CD4-positive, alpha-beta T cell (primary cell): Measurements from ENCODE around the gene ZNF680. TPM values are rescaled to one million over a fixed set of nuclear protein-coding genes. Genes with fewer than 3 reads are reported as not detected.

Experiments
- ATAC-seq: fragments of 200-7000 bp; cut with Tn5 transposase; one replicate; pipeline ENCODE4 v1.10.0; 2022; ENCODE audit warnings: mild to moderate bottlenecking; ENCODE audit not compliant: poor library complexity
- CTCF ChIA-PET: fragments of 350-600 bp; sonication (Branson Sonifier 250); formaldehyde crosslinking; loops from one replicate; lab custom pipeline; 2021; ENCODE audit warnings: antibody characterized with exemption, inconsistent platforms; lab: Charles Lee
- POLR2A ChIA-PET: fragments of 350-600 bp; sonication (Branson Sonifier 250); formaldehyde crosslinking; loops from one replicate; lab custom pipeline; 2021; ENCODE audit warnings: antibody characterized with exemption, inconsistent platforms; lab: Charles Lee
- DNase-seq, 14 experiments: peaks; one replicate each; pipeline ENCODE4 v3.0.0-alpha.2; 2013 to 2020; ENCODE audit warnings: mixed read lengths in 2 of 14
- H3K27ac ChIP-seq, 2 donors: one replicate each; pipeline versions ENCODE4 v1.5.1 to v1.7.0; 2013; ENCODE audit warnings: low read length in 2 of 2, low read depth in 1 of 2, mild to moderate bottlenecking in 1 of 2
- H3K27me3 ChIP-seq, 2 experiments: 1 replicate in 1 of 2; 2 replicates in 1 of 2; pipeline versions ENCODE4 v1.6.1 to v1.7.0; 2013; ENCODE audit warnings: low read length in 2 of 2, control low read depth in 1 of 2, mild to moderate bottlenecking in 1 of 2, moderate library complexity in 1 of 2; ENCODE audit not compliant: insufficient read depth in 2 of 2, control insufficient read depth in 1 of 2
- H3K36me3 ChIP-seq: one replicate; pipeline ENCODE4 v1.6.1; 2013; ENCODE audit warnings: low read length, control low read depth; ENCODE audit not compliant: insufficient read depth
- H3K4me1 ChIP-seq: one replicate; pipeline ENCODE4 v1.6.1; 2013; ENCODE audit warnings: low read length, control low read depth; ENCODE audit not compliant: insufficient read depth
- H3K4me3 ChIP-seq: one replicate; pipeline ENCODE4 v1.5.1; 2013; ENCODE audit warnings: mild to moderate bottlenecking, low read length, moderate library complexity
- H3K9me3 ChIP-seq, 2 experiments: 1 replicate in 1 of 2; 2 replicates in 1 of 2; pipeline versions ENCODE4 v1.6.1 to v1.7.0; 2013; ENCODE audit warnings: low read length in 2 of 2, mild to moderate bottlenecking in 2 of 2, control low read depth in 1 of 2, moderate library complexity in 1 of 2; ENCODE audit not compliant: control insufficient read depth in 1 of 2, insufficient read depth in 1 of 2
- H3K27ac Mint-ChIP-seq: one replicate; pipeline ENCODE4 v1.8.0; 2020; ENCODE audit warnings: mixed read lengths
- H3K27me3 Mint-ChIP-seq: one replicate; pipeline ENCODE4 v1.8.0; 2021; ENCODE audit warnings: mixed read lengths
- H3K36me3 Mint-ChIP-seq: one replicate; pipeline ENCODE4 v1.8.0; 2021; ENCODE audit warnings: low read depth, mixed read lengths
- H3K4me1 Mint-ChIP-seq: one replicate; pipeline ENCODE4 v1.8.0; 2021; ENCODE audit warnings: low read depth, mixed read lengths
- H3K4me3 Mint-ChIP-seq: one replicate; pipeline ENCODE4 v1.8.0; 2020; ENCODE audit warnings: mild to moderate bottlenecking, mixed read lengths
- H3K9me3 Mint-ChIP-seq: one replicate; pipeline ENCODE4 v1.8.0; 2020; ENCODE audit warnings: mixed read lengths
- CTCF ChIP-seq: fragments of 200-600 bp; IDR thresholded peaks from one replicate; pipeline ENCODE4 v1.8.0; 2022; ENCODE audit warnings: antibody characterized with exemption, mild to moderate bottlenecking
- intact Hi-C, 2 experiments: fragments of 100-400 bp; cut with DNase I in 1 of 2; cut with micrococcal nuclease in 1 of 2; formaldehyde crosslinking; loops; one replicate each; pipeline versions ENCODE4 v1.15.1 to v1.9.0; 2023 to 2025; cut with DNase I, micrococcal nuclease
- total RNA-seq, 174 experiments: library from RNA in 2 of 174; stranded (reverse) in 2 of 174; gene quantifications; one replicate each; pipeline ENCODE4 v1.2.3 and lab custom pipeline; 2021 to 2026

The ZNF680 gene
- total RNA-seq, 2 experiments from 2014 or later: 8.3 to 8.9 TPM

DNA sequence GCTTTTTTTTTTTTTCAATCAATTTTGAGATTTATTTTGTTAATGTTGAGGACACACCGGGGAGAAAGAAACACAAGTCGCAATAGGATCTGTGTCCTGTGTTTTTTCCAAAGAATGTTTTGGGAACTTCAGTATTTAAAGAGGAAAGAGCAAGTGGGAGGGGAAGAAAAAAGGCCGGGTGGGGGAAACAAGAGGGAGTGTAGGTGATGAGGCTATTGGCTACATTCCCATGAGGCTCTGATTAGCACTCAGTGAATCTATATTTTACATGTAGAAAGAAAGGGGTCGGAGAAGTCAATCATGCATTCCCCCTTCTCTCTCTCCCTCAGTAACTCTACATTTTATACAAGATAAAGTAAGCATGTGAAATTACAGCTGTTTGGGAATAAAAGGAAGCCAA, 4.1 kb downstream of the ZNF680 start:
- Mint-ChIP-seq H3K36me3 (peaks cover 71% of the 10 kb centered on the region), H3K4me1 (peaks cover 47% of the 10 kb centered on the region), H3K9me3 (peaks cover 5% of the 10 kb centered on the region), H3K27ac (no peak overlapping the region), H3K4me3 (peak overlapping the region; percentile 11), H3K27me3 (no peaks in the 10 kb centered on the region)
- DNase-seq: no peak
- ChIA-PET CTCF (no interaction called here), POLR2A (no interaction called here)
- peaks cover 0 to 11% of the 10 kb centered on the region in 2 experiments for H3K9me3 ChIP-seq
- H3K27ac ChIP-seq: no peak overlapping the region
- no peaks in the 10 kb centered on the region for H3K36me3 ChIP-seq
- ATAC-seq: no peak
- no peak for TF ChIP-seq CTCF
- peaks cover 17% of the 10 kb centered on the region for H3K4me1 ChIP-seq
- intact Hi-C loops: no loop called here
- no peak overlapping the region for H3K4me3 ChIP-seq
- H3K27me3 ChIP-seq: no peaks in the 10 kb centered on the region

DNA sequence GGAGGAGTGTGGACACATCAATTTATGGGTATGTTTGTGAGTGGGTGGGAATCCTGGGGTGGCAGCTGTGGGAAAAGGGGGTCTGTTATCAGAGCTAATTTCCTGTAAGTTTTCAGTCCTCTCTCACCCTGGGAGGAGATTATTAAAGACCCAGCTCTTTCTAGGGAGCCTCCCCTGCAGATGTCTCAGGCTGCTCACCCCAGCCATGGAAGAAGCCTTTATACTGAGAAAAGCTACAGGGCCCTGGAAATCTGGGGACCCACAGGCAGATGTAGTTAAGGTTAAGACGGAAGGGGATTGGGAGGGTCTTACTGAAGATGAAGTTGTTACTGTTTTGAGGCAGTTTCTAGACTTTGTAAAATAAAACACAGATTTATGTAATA, 4.6 kb downstream of the ZNF680 start:
- Histone ChIP-seq H3K27me3 (no peaks in the 10 kb centered on the region), H3K4me3 (no peak overlapping the region), H3K4me1 (peaks cover 14% of the 10 kb centered on the region), H3K27ac (no peak overlapping the region), H3K36me3 (peaks cover 1% of the 10 kb centered on the region), H3K9me3 (peaks cover 0 to 15% of the 10 kb centered on the region in 2 experiments)
- Mint-ChIP-seq H3K36me3 (peaks cover 73% of the 10 kb centered on the region), H3K27me3 (no peaks in the 10 kb centered on the region), H3K4me1 (peaks cover 43% of the 10 kb centered on the region), H3K4me3 (no peak overlapping the region), H3K9me3 (peaks cover 5% of the 10 kb centered on the region), H3K27ac (no peak overlapping the region)
- no peak for DNase-seq
- no peak for TF ChIP-seq CTCF
- ChIA-PET CTCF (no interaction called here), POLR2A (no interaction called here)
- intact Hi-C loops: no loop called here
- no peak for ATAC-seq

- H3K36me3 ChIP-seq: peaks cover 3% of the 10 kb centered on the region
- H3K36me3 Mint-ChIP-seq: peaks cover 74% of the 10 kb centered on the region
- DNase-seq (no peak), ATAC-seq (no peak)
- H3K9me3 ChIP-seq: peaks cover 0 to 16% of the 10 kb centered on the region in 2 experiments
- H3K27ac ChIP-seq: no peak overlapping the region
- TF ChIP-seq CTCF: no peak
- H3K4me1 Mint-ChIP-seq: peaks cover 38% of the 10 kb centered on the region
- H3K4me3 ChIP-seq: no peak overlapping the region
- H3K27me3 Mint-ChIP-seq: no peaks in the 10 kb centered on the region
- peaks cover 5% of the 10 kb centered on the region for H3K9me3 Mint-ChIP-seq
- ChIA-PET POLR2A (no interaction called here), CTCF (no interaction called here)
- no peak overlapping the region for H3K27ac Mint-ChIP-seq
- no peaks in the 10 kb centered on the region for H3K27me3 ChIP-seq
- peaks cover 12% of the 10 kb centered on the region for H3K4me1 ChIP-seq
- peak overlapping the region; percentile 9 for H3K4me3 Mint-ChIP-seq
- intact Hi-C loops: no loop called here
These were observed 5.1 kb downstream of the ZNF680 start for GRCh38 chr7:64557601-64558322.
